ENCODE data around the gene MAGI2.
"Not testable (repeated sequence)": the region's sequence is repeated elsewhere in the genome, so short reads cannot be mapped to it uniquely, and the experiment has no call there.

Gene MAGI2

GRCh38 chr7:78253850-78254725 lies 1199.4 kb downstream of the MAGI2 start:
- no peak for DNase-seq

GRCh38 chr7:78248867-78249266 lies 1204.6 kb downstream of the MAGI2 start:
- no peak for DNase-seq

GRCh38 chr7:78247910-78248689 lies 1205.4 kb downstream of the MAGI2 start:
- DNase-seq = no peak

GRCh38 chr7:78240179-78240578 lies 1213.3 kb downstream of the MAGI2 start:
- DNase-seq = not testable (repeated sequence)

GRCh38 chr7:78234634-78235033 lies 1218.8 kb downstream of the MAGI2 start:
- no peak for DNase-seq

- DNase-seq = no peak
Observed at GRCh38 chr7:78232806-78233205, 1220.7 kb downstream of the MAGI2 start.

GRCh38 chr7:78226059-78226719 lies 1227.3 kb downstream of the MAGI2 start:
- DNase-seq = peak; percentile 31

GRCh38 chr7:78225534-78225933 lies 1227.9 kb downstream of the MAGI2 start:
- DNase-seq = no peak

- DNase-seq = no peak
Observed at GRCh38 chr7:78224923-78225322, 1228.5 kb downstream of the MAGI2 start.

- no peak for DNase-seq
Observed at GRCh38 chr7:78223598-78223997, 1229.9 kb downstream of the MAGI2 start.

- DNase-seq = no peak
Observed at GRCh38 chr7:78222001-78222751, 1231.3 kb downstream of the MAGI2 start.

- DNase-seq = no peak
Observed at GRCh38 chr7:78220754-78221153, 1232.7 kb downstream of the MAGI2 start.

GRCh38 chr7:78218876-78219275 lies 1234.6 kb downstream of the MAGI2 start:
- no peak for DNase-seq

GRCh38 chr7:78218051-78218450 lies 1235.4 kb downstream of the MAGI2 start:
- no peak for DNase-seq

- DNase-seq = no peak
Observed at GRCh38 chr7:78215199-78215598, 1238.3 kb downstream of the MAGI2 start.

GRCh38 chr7:78213402-78213801 lies 1240.1 kb downstream of the MAGI2 start:
- no peak for DNase-seq

- no peak for DNase-seq
Observed at GRCh38 chr7:78212476-78213060, 1240.9 kb downstream of the MAGI2 start.

GRCh38 chr7:78207269-78207668 lies 1246.2 kb downstream of the MAGI2 start:
- no peak for DNase-seq

GRCh38 chr7:78206769-78207168 lies 1246.7 kb downstream of the MAGI2 start:
- no peak for DNase-seq

GRCh38 chr7:78203042-78203720 lies 1250.3 kb downstream of the MAGI2 start:
- DNase-seq = no peak

GRCh38 chr7:78198756-78199155 lies 1254.7 kb downstream of the MAGI2 start:
- DNase-seq = no peak

- no peak for DNase-seq
Observed at GRCh38 chr7:78197447-78197846, 1256.0 kb downstream of the MAGI2 start.
